Neural crest cell (in vitro differentiated cells): ENCODE measurements around the gene CDHR2. TPM values are rescaled to one million over a fixed set of nuclear protein-coding genes. Genes with fewer than 3 reads are reported as not detected.

ENCODE experiments used
- DNase-seq: peaks from one replicate; pipeline ENCODE4 v3.0.0; 2021; ENCODE audit warnings: low read depth, mixed read lengths, low spot score
- H3K27ac Mint-ChIP-seq: one replicate; pipeline ENCODE4 v1.8.0; 2021; ENCODE audit warnings: mild to moderate bottlenecking, mixed read lengths; ENCODE audit not compliant: unreplicated experiment
- H3K27me3 Mint-ChIP-seq: 2 replicates; pipeline ENCODE4 v1.8.0; 2021; ENCODE audit warnings: low read depth, mild to moderate bottlenecking, mixed read lengths
- H3K36me3 Mint-ChIP-seq: 2 replicates; pipeline ENCODE4 v1.8.0; 2021; ENCODE audit warnings: low read depth, mild to moderate bottlenecking, mixed read lengths
- H3K4me1 Mint-ChIP-seq: 2 replicates; pipeline ENCODE4 v1.8.0; 2021; ENCODE audit warnings: mixed read lengths
- H3K4me3 Mint-ChIP-seq: one replicate; pipeline ENCODE4 v1.8.0; 2021; ENCODE audit warnings: mild to moderate bottlenecking, mixed read lengths
- H3K9me3 Mint-ChIP-seq: 2 replicates; pipeline ENCODE4 v1.8.0; 2021; ENCODE audit warnings: mixed read lengths
- CTCF ChIP-seq: fragments of 200-600 bp; sonication (generic); conservative IDR thresholded peaks from 2 replicates; pipeline ENCODE4 v1.5.0; 2021; ENCODE audit warnings: antibody characterized with exemption, mild to moderate bottlenecking
- microRNA-seq: library from miRNA; unstranded; fragments of <30 nt; microRNA quantifications from one replicate; pipeline ENCODE4, GENCODE V29; 2020
- total RNA-seq: library from RNA; stranded (reverse); gene quantifications from 2 replicates; pipeline ENCODE4 v1.2.1, GENCODE V29; 2021

The CDHR2 gene
- total RNA-seq, 1 donor from 2014 or later, result not detected

DNA sequence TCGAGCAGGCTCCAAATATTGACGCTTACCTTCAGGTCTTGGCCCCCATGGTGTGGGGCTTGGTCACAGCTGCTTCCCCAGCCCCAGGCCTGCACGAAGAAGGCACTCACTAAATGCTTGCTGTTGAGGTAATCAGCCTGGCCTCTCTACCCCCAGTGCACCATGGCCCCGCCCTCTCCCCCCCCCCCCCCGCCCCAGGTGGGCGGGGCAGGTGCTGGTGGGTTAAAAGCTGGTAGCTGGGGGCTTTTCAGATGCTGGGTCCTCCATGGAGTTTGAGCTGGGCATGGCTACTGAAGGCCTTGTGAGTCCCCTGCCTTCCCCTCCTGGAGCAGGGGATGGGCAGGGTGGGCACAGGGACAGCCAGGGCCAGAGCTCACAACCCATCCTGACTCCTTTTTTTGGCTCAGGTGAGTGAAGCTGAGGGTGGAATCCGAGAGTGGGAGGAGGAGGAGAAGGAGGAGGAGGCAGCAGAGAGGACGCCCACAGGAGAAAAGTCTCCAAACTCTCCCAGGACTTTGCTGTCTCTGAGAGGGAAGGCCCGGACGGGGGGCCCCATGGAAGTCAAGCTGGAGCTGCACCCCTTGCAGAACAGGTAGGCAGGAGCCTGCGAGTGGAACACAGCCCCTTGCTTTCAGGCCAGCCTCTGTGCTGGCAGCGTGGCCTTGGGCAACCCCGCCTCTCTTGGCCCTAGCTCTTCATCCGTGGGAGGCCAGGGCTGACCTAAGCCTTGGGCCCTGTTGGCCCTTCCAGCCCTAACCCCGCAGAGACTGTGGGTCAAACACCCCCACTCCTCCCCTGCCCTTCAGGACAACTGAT, 93.7 kb downstream of the CDHR2 start:
- no peak overlapping the region for H3K27ac Mint-ChIP-seq
- H3K36me3 Mint-ChIP-seq, result no peaks in the 10 kb centered on the region
- no peak for TF ChIP-seq CTCF
- peaks cover 9% of the 10 kb centered on the region for H3K27me3 Mint-ChIP-seq
- no peaks in the 10 kb centered on the region for H3K9me3 Mint-ChIP-seq
- H3K4me1 Mint-ChIP-seq, result peaks cover 6% of the 10 kb centered on the region
- no peak overlapping the region for H3K4me3 Mint-ChIP-seq
- no peak for DNase-seq

GRCh38 chr5:176643491-176644219, 94.5 kb downstream of the CDHR2 start:
- Mint-ChIP-seq H3K9me3 (no peaks in the 10 kb centered on the region), H3K4me1 (peaks cover 12% of the 10 kb centered on the region), H3K4me3 (no peak overlapping the region), H3K27ac (no peak overlapping the region), H3K36me3 (no peaks in the 10 kb centered on the region), H3K27me3 (peaks cover 3% of the 10 kb centered on the region)
- no peak for DNase-seq
- no peak for TF ChIP-seq CTCF

DNA sequence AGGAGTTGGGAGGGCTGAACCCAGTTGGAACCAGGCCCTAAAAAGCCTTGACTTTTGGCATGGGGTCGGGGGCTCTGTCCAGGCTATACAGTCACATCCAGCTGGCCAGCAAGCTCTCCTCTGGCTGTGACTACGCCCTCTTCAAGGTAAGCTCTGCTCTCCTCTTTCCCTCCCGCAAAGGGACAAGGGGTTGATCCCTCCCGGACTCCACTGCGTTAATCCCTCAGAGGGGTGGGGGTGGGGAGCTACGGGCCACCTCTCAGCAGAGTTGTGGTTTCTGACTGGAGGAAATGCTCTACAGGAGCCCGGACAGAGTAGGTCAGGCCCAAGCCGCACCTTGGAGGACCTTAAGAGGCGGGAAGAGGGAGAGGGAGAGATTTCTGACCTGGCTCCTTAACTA, 95.2 kb downstream of the CDHR2 start:
- Mint-ChIP-seq H3K36me3 (no peaks in the 10 kb centered on the region), H3K4me3 (no peak overlapping the region), H3K4me1 (peaks cover 17% of the 10 kb centered on the region), H3K27me3 (no peaks in the 10 kb centered on the region), H3K27ac (no peak overlapping the region), H3K9me3 (no peaks in the 10 kb centered on the region)
- TF ChIP-seq CTCF, result no peak
- DNase-seq, result no peak

GRCh38 chr5:176644878-176645670, 95.9 kb downstream of the CDHR2 start:
- no peaks in the 10 kb centered on the region for H3K9me3 Mint-ChIP-seq
- H3K4me3 Mint-ChIP-seq, result no peak overlapping the region
- TF ChIP-seq CTCF, result no peak
- no peaks in the 10 kb centered on the region for H3K36me3 Mint-ChIP-seq
- no peaks in the 10 kb centered on the region for H3K27me3 Mint-ChIP-seq
- no peak for DNase-seq
- H3K27ac Mint-ChIP-seq, result peak overlapping the region; percentile 57
- peaks cover 17% of the 10 kb centered on the region for H3K4me1 Mint-ChIP-seq

Small RNAs within 50 kb of the gene (microRNA-seq; reads per million reads assigned to microRNA genes)
- gene MIR4281, result not detected

Other genes starting within 250 kb of the CDHR2 start
- gene KIAA1191, start 187.6 kb upstream of the CDHR2 start, total RNA-seq, result 112 and 118 TPM in 2 replicates
- gene ARL10, start 183.9 kb upstream of the CDHR2 start, total RNA-seq, result 37.2 and 40.0 TPM in 2 replicates
- gene NOP16, start 160.7 kb upstream of the CDHR2 start, total RNA-seq, result 40.9 and 42.4 TPM in 2 replicates
- gene HIGD2A, start 160.6 kb upstream of the CDHR2 start, total RNA-seq, result 91.2 and 92.5 TPM in 2 replicates
- 31.6 and 36.0 TPM in 2 replicates for gene CLTB, start 132.8 kb upstream of the CDHR2 start, total RNA-seq
- gene FAF2, start 101.0 kb upstream of the CDHR2 start, total RNA-seq, result 49.3 and 50.3 TPM in 2 replicates
- 93.8 and 97.1 TPM in 2 replicates for gene RNF44, start 11.9 kb upstream of the CDHR2 start, total RNA-seq
- 35.9 and 39.0 TPM in 2 replicates for gene GPRIN1, start 60.8 kb downstream of the CDHR2 start, total RNA-seq
- 0.40 and 0.96 TPM in 2 replicates for gene SNCB, start 81.2 kb downstream of the CDHR2 start, total RNA-seq
- not detected in 2 replicates for gene EIF4E1B, start 81.3 kb downstream of the CDHR2 start, total RNA-seq
- gene TSPAN17, start 98.1 kb downstream of the CDHR2 start, total RNA-seq, result 38.8 and 40.9 TPM in 2 replicates